Measurements from ENCODE around the gene HPCA.

DNA sequence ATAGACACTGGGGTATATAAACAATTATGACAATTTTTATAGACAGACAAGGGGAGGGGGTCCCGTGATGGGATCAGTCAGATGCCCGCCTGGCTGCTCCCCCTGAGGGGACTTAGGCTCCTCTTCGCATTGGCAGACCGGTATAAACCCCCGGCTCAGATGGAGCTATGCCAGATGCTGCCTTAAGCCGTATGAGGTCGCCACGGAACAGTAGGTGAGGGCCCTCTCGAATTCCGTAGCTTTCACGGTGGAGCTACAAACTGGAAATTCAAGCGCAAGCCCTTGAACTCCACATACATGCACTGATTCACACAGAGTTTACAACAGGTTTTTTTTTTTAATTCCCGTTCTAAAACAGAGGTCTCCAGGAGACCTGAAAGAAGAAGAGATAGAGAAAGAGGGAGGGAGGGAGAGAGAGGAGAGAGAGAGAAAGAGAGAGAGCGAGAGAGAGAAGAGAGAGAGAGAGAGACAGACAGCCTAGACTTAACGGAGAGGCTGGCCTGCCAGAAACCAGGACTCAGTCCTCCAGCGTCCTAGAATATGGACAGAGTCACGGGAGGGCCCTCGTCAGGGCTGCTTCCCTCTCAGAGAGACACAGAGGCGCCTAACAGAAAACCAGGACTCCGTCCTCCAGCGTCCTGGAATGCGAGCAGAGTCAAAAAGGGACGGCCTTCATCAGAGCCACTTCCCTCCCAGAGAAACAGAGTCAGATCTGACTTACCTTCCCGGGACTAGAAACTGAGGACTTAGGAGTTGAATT is 39.3 kb downstream of the HPCA start:
- TF ChIP-seq, protein P1, sequence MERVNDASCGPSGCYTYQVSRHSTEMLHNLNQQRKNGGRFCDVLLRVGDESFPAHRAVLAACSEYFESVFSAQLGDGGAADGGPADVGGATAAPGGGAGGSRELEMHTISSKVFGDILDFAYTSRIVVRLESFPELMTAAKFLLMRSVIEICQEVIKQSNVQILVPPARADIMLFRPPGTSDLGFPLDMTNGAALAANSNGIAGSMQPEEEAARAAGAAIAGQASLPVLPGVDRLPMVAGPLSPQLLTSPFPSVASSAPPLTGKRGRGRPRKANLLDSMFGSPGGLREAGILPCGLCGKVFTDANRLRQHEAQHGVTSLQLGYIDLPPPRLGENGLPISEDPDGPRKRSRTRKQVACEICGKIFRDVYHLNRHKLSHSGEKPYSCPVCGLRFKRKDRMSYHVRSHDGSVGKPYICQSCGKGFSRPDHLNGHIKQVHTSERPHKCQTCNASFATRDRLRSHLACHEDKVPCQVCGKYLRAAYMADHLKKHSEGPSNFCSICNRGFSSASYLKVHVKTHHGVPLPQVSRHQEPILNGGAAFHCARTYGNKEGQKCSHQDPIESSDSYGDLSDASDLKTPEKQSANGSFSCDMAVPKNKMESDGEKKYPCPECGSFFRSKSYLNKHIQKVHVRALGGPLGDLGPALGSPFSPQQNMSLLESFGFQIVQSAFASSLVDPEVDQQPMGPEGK (CRISPR knock-in tag; IDR thresholded peaks at IDR 0.05; ENCODE audit: borderline replicate concordance), result no peak
- no peak for TF ChIP-seq ARNTL (CRISPR knock-in tag; IDR thresholded peaks at IDR 0.05; ENCODE audit: borderline replicate concordance, low read depth)
- TF ChIP-seq OSR1 (CRISPR knock-in tag; IDR thresholded peaks at IDR 0.05), result no peak
